ENCODE data around the gene DUXA.

DUXA gene

GRCh38 chr19:57110592-57111328, 56.5 kb downstream of the DUXA start:
- no peaks in the 10 kb centered on the region for H3K79me2 ChIP-seq
- H3K36me3 ChIP-seq (ENCODE audit: control insufficient read depth, insufficient read depth, low read length) = no peaks in the 10 kb centered on the region
- H3K4me1 ChIP-seq = no peaks in the 10 kb centered on the region
- no peak overlapping the region for H3K4me2 ChIP-seq (ENCODE audit: low read length)
- no peak overlapping the region for H2AFZ ChIP-seq
- H3K4me3 ChIP-seq (ENCODE audit: low read depth, low read length) = no peak overlapping the region
- no peaks in the 10 kb centered on the region for H3K9me3 ChIP-seq (ENCODE audit: control insufficient read depth, low read length)
- TF ChIP-seq CTCF (IDR thresholded peaks at IDR 0.05) = no peak
- no peak overlapping the region for H3K27ac ChIP-seq
- no peak overlapping the region for H3K9ac ChIP-seq
- H3K27me3 ChIP-seq (ENCODE audit: control insufficient read depth, insufficient read depth, low read length) = no peaks in the 10 kb centered on the region

GRCh38 chr19:57106722-57107235, 60.5 kb downstream of the DUXA start:
- Histone ChIP-seq H3K36me3 (ENCODE audit: control insufficient read depth, insufficient read depth, low read length) (no peaks in the 10 kb centered on the region), H3K79me2 (no peaks in the 10 kb centered on the region), H3K4me1 (peaks cover 2% of the 10 kb centered on the region), H3K27me3 (ENCODE audit: control insufficient read depth, insufficient read depth, low read length) (no peaks in the 10 kb centered on the region), H3K4me3 (ENCODE audit: low read depth, low read length) (no peak overlapping the region), H2AFZ (no peak overlapping the region), H3K4me2 (ENCODE audit: low read length) (no peak overlapping the region), H3K9ac (no peak overlapping the region), H3K9me3 (ENCODE audit: control insufficient read depth, low read length) (no peaks in the 10 kb centered on the region), H3K27ac (no peak overlapping the region)
- TF ChIP-seq CTCF (IDR thresholded peaks at IDR 0.05) = no peak

GRCh38 chr19:57105976-57106721, 61.1 kb downstream of the DUXA start:
- Histone ChIP-seq H3K9ac (no peak overlapping the region), H3K4me2 (ENCODE audit: low read length) (no peak overlapping the region), H3K9me3 (ENCODE audit: control insufficient read depth, low read length) (no peaks in the 10 kb centered on the region), H3K36me3 (ENCODE audit: control insufficient read depth, insufficient read depth, low read length) (no peaks in the 10 kb centered on the region), H3K79me2 (no peaks in the 10 kb centered on the region), H3K4me1 (peaks cover 2% of the 10 kb centered on the region), H3K4me3 (ENCODE audit: low read depth, low read length) (no peak overlapping the region), H2AFZ (no peak overlapping the region), H3K27ac (no peak overlapping the region), H3K27me3 (ENCODE audit: control insufficient read depth, insufficient read depth, low read length) (no peaks in the 10 kb centered on the region)
- no peak for TF ChIP-seq CTCF (IDR thresholded peaks at IDR 0.05)
